ENCODE data around the gene MAP3K6. TPM values are rescaled to one million over a fixed set of nuclear protein-coding genes. Genes with fewer than 3 reads are reported as not detected.

The MAP3K6 gene
- total and polyA plus RNA-seq, 4 donors = 1.3 to 8.3 (median 4.0) TPM

GRCh38 chr1:27353629-27354028 is 13.1 kb downstream of the MAP3K6 start:
- Histone ChIP-seq H3K27ac (ENCODE audit: low read depth in 1 of 2, low read length in 2 of 2) (no peak overlapping the region), H3K9ac (ENCODE audit: low read depth in 1 of 2, low read length in 2 of 2) (no peak overlapping the region), H3K4me3 (ENCODE audit: low read depth in 1 of 3, low read length in 3 of 3) (no peak overlapping the region), H3K27me3 (ENCODE audit: control insufficient read depth in 4 of 4, insufficient read depth in 4 of 4, low read length in 3 of 4) (no peaks in the 10 kb centered on the region), H3K4me1 (ENCODE audit: control insufficient read depth in 4 of 4, insufficient read depth in 4 of 4, low read length in 3 of 4) (peaks cover 3 to 31% (median 22%) of the 10 kb centered on the region in 4 donors), H3K36me3 (ENCODE audit: control insufficient read depth in 4 of 4, insufficient read depth in 3 of 4, low read depth in 1 of 4, low read length in 3 of 4) (no peaks in the 10 kb centered on the region), H3K9me3 (ENCODE audit: control insufficient read depth in 4 of 4, low read length in 3 of 4) (no peaks in the 10 kb centered on the region)
- WGBS = 91% methylated on average over 3 of the region's 3 CpGs
- TF ChIP-seq FOXA1 (IDR thresholded peaks at IDR 0.05) = no peak
- DNase-seq (ENCODE audit: low spot score) = no peak

GRCh38 chr1:27353166-27353565 is 13.6 kb downstream of the MAP3K6 start:
- H3K4me1 ChIP-seq (ENCODE audit: control insufficient read depth in 4 of 4, insufficient read depth in 4 of 4, low read length in 3 of 4) = peaks cover 3 to 31% (median 22%) of the 10 kb centered on the region in 4 donors
- H3K36me3 ChIP-seq (ENCODE audit: control insufficient read depth in 4 of 4, insufficient read depth in 3 of 4, low read depth in 1 of 4, low read length in 3 of 4) = no peaks in the 10 kb centered on the region
- H3K27ac ChIP-seq (ENCODE audit: low read depth in 1 of 2, low read length in 2 of 2) = no peak overlapping the region
- WGBS = 93% methylated on average over 13 of the region's 13 CpGs
- no peaks in the 10 kb centered on the region for H3K27me3 ChIP-seq (ENCODE audit: control insufficient read depth in 4 of 4, insufficient read depth in 4 of 4, low read length in 3 of 4)
- DNase-seq (ENCODE audit: low spot score) = no peak
- TF ChIP-seq HNF4A (conservative IDR thresholded peaks at IDR 0.05) (no peak), FOXA2 (IDR thresholded peaks at IDR 0.05) (no peak), JUND (IDR thresholded peaks at IDR 0.05) (no peak), RXRA (IDR thresholded peaks at IDR 0.05) (no peak), GABPA (IDR thresholded peaks at IDR 0.05 in 1 of 2, conservative IDR thresholded peaks at IDR 0.05 in 1 of 2) (no peak), FOXA1 (IDR thresholded peaks at IDR 0.05) (no peak), ZBTB33 (IDR thresholded peaks at IDR 0.05) (no peak), NR2F2 (IDR thresholded peaks at IDR 0.05) (no peak), HNF4G (IDR thresholded peaks at IDR 0.05) (no peak), REST (IDR thresholded peaks at IDR 0.05) (no peak), CTCF (IDR thresholded peaks at IDR 0.05; ENCODE audit: low read depth, low read length, missing input control) (no peak)
- no peak overlapping the region for H3K9ac ChIP-seq (ENCODE audit: low read depth in 1 of 2, low read length in 2 of 2)
- H3K4me3 ChIP-seq (ENCODE audit: low read depth in 1 of 3, low read length in 3 of 3) = no peak overlapping the region
- no peaks in the 10 kb centered on the region for H3K9me3 ChIP-seq (ENCODE audit: control insufficient read depth in 4 of 4, low read length in 3 of 4)

All from liver (tissue), 9 donors.